Measurements from ENCODE around the gene FAT1.
A peak's percentile ranks its signal among the peaks of the same experiment; 100 is the strongest.

Gene FAT1

GRCh38 chr4:186703510-186703909, 20.1 kb downstream of the FAT1 start:
- no peak overlapping the region for H3K9ac ChIP-seq (ENCODE audit: low read depth, low read length)
- no peak overlapping the region for H3K4me2 ChIP-seq (ENCODE audit: low read length)
- no peak overlapping the region for H3K4me3 ChIP-seq (ENCODE audit: low read length)
- H3K27me3 ChIP-seq (ENCODE audit: control insufficient read depth, insufficient read depth, low read length) = no peaks in the 10 kb centered on the region
- H3K36me3 ChIP-seq (ENCODE audit: insufficient read depth, low read length) = peaks cover 47% of the 10 kb centered on the region
- peaks cover 39% of the 10 kb centered on the region for H3K4me1 ChIP-seq (ENCODE audit: control insufficient read depth, insufficient read depth, low read length)
- H3K9me3 ChIP-seq (replicated peaks; ENCODE audit: low read length) = no peaks in the 10 kb centered on the region

- H3K9ac ChIP-seq (ENCODE audit: low read depth, low read length) = no peak overlapping the region
- H3K27me3 ChIP-seq (ENCODE audit: control insufficient read depth, insufficient read depth, low read length) = no peaks in the 10 kb centered on the region
- H3K4me1 ChIP-seq (ENCODE audit: control insufficient read depth, insufficient read depth, low read length) = peaks cover 39% of the 10 kb centered on the region
- H3K4me2 ChIP-seq (ENCODE audit: low read length) = no peak overlapping the region
- peaks cover 44% of the 10 kb centered on the region for H3K36me3 ChIP-seq (ENCODE audit: insufficient read depth, low read length)
- no peak overlapping the region for H3K4me3 ChIP-seq (ENCODE audit: low read length)
- H3K9me3 ChIP-seq (replicated peaks; ENCODE audit: low read length) = no peaks in the 10 kb centered on the region
Measured at GRCh38 chr4:186702940-186703339, 20.7 kb downstream of the FAT1 start.

- Histone ChIP-seq H3K9me3 (replicated peaks; ENCODE audit: low read length) (no peaks in the 10 kb centered on the region), H3K9ac (ENCODE audit: low read depth, low read length) (no peak overlapping the region), H3K27me3 (ENCODE audit: control insufficient read depth, insufficient read depth, low read length) (no peaks in the 10 kb centered on the region), H3K36me3 (ENCODE audit: insufficient read depth, low read length) (peaks cover 42% of the 10 kb centered on the region), H3K4me3 (ENCODE audit: low read length) (no peak overlapping the region), H3K4me2 (ENCODE audit: low read length) (no peak overlapping the region), H3K4me1 (ENCODE audit: control insufficient read depth, insufficient read depth, low read length) (peaks cover 39% of the 10 kb centered on the region)
Measured at GRCh38 chr4:186702297-186702696, 21.4 kb downstream of the FAT1 start.

DNA sequence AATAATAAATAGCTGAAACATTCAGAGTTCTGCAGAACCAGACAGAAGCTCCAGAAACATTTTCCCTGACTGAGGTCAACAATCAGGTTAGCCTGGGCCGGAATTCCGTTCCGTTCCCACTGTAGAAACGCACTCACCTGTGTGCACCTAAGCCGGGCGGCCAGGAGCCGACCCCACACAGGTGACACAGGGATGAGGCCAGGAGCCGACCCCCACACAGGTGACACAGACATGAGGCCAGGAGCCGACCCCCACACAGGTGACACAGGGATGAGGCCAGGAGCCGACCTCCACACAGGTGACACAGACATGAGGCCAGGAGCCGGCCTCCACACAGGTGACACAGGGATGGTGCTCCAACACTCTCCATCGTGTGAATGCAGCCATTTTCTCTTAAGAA, 21.9 kb downstream of the FAT1 start:
- Histone ChIP-seq H3K9ac (ENCODE audit: low read depth, low read length) (peak overlapping the region; percentile 75), H3K36me3 (ENCODE audit: insufficient read depth, low read length) (peaks cover 37% of the 10 kb centered on the region), H3K4me1 (ENCODE audit: control insufficient read depth, insufficient read depth, low read length) (peaks cover 39% of the 10 kb centered on the region), H3K4me3 (ENCODE audit: low read length) (peak overlapping the region; percentile 51), H3K9me3 (replicated peaks; ENCODE audit: low read length) (no peaks in the 10 kb centered on the region), H3K4me2 (ENCODE audit: low read length) (peak overlapping the region; percentile 78), H3K27me3 (ENCODE audit: control insufficient read depth, insufficient read depth, low read length) (no peaks in the 10 kb centered on the region)

DNA sequence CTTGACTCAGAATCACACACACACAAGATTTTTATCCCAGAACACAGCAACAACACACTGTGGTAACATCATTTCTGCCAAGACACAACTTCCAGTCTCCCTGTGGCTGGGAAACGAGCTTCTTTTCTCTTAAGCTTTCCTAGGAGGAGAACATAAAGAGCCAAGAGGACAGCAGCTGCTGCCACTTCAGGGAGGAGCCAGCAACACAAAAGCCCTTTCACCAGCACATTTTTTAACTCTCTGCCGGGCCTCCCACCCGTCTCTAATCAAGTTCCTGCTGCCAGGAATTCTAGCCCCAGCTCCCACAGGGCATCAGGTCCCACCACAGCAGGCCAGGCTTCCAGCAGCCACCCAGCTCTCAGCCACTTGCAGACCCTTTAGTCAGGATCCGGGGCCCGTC, 22.4 kb downstream of the FAT1 start:
- Histone ChIP-seq H3K27me3 (ENCODE audit: control insufficient read depth, insufficient read depth, low read length) (no peaks in the 10 kb centered on the region), H3K36me3 (ENCODE audit: insufficient read depth, low read length) (peaks cover 31% of the 10 kb centered on the region), H3K4me3 (ENCODE audit: low read length) (peak overlapping the region; percentile 51), H3K4me1 (ENCODE audit: control insufficient read depth, insufficient read depth, low read length) (peaks cover 39% of the 10 kb centered on the region), H3K9me3 (replicated peaks; ENCODE audit: low read length) (no peaks in the 10 kb centered on the region), H3K4me2 (ENCODE audit: low read length) (peak overlapping the region; percentile 78), H3K9ac (ENCODE audit: low read depth, low read length) (peak overlapping the region; percentile 75)

GRCh38 chr4:186700746-186701145, 22.9 kb downstream of the FAT1 start:
- H3K4me3 ChIP-seq (ENCODE audit: low read length) = peak overlapping the region; percentile 51
- H3K36me3 ChIP-seq (ENCODE audit: insufficient read depth, low read length) = peaks cover 27% of the 10 kb centered on the region
- H3K9me3 ChIP-seq (replicated peaks; ENCODE audit: low read length) = no peaks in the 10 kb centered on the region
- no peaks in the 10 kb centered on the region for H3K27me3 ChIP-seq (ENCODE audit: control insufficient read depth, insufficient read depth, low read length)
- H3K4me1 ChIP-seq (ENCODE audit: control insufficient read depth, insufficient read depth, low read length) = peaks cover 39% of the 10 kb centered on the region
- peak overlapping the region; percentile 75 for H3K9ac ChIP-seq (ENCODE audit: low read depth, low read length)
- H3K4me2 ChIP-seq (ENCODE audit: low read length) = peak overlapping the region; percentile 78

GRCh38 chr4:186699881-186700397, 23.7 kb downstream of the FAT1 start:
- peak overlapping the region; percentile 75 for H3K9ac ChIP-seq (ENCODE audit: low read depth, low read length)
- H3K9me3 ChIP-seq (replicated peaks; ENCODE audit: low read length) = no peaks in the 10 kb centered on the region
- no peak overlapping the region for H3K4me3 ChIP-seq (ENCODE audit: low read length)
- H3K4me1 ChIP-seq (ENCODE audit: control insufficient read depth, insufficient read depth, low read length) = peaks cover 43% of the 10 kb centered on the region
- H3K27me3 ChIP-seq (ENCODE audit: control insufficient read depth, insufficient read depth, low read length) = no peaks in the 10 kb centered on the region
- H3K4me2 ChIP-seq (ENCODE audit: low read length) = peak overlapping the region; percentile 78
- H3K36me3 ChIP-seq (ENCODE audit: insufficient read depth, low read length) = peaks cover 21% of the 10 kb centered on the region

DNA sequence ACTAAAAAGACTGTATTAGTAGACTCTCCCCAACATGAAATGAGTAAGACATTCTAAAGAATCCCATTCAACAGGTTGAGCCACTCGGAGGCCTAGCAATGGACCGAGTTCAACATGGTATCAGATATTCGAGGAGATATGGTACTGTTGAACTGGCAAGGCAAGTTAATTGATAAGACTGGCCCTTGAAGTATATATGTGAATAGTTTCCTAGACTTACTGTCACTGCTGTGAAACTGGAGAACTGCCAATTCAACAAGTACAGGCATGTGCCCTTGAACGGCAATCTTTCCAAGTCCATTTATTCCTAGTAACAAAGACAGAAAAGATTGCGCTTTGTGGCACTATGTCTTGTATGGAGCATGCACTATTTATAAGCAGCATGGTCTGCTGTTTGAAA, 24.4 kb downstream of the FAT1 start:
- no peaks in the 10 kb centered on the region for H3K9me3 ChIP-seq (replicated peaks; ENCODE audit: low read length)
- H3K36me3 ChIP-seq (ENCODE audit: insufficient read depth, low read length) = peaks cover 21% of the 10 kb centered on the region

GRCh38 chr4:186698525-186698924, 25.1 kb downstream of the FAT1 start:
- no peaks in the 10 kb centered on the region for H3K27me3 ChIP-seq (ENCODE audit: control insufficient read depth, insufficient read depth, low read length)
- H3K4me3 ChIP-seq (ENCODE audit: low read length) = no peak overlapping the region
- no peak overlapping the region for H3K4me2 ChIP-seq (ENCODE audit: low read length)
- no peaks in the 10 kb centered on the region for H3K9me3 ChIP-seq (replicated peaks; ENCODE audit: low read length)
- peaks cover 18% of the 10 kb centered on the region for H3K36me3 ChIP-seq (ENCODE audit: insufficient read depth, low read length)
- no peak overlapping the region for H3K9ac ChIP-seq (ENCODE audit: low read depth, low read length)
- H3K4me1 ChIP-seq (ENCODE audit: control insufficient read depth, insufficient read depth, low read length) = peaks cover 46% of the 10 kb centered on the region

More for the DNA sequence above, 24.4 kb downstream of the FAT1 start:
- Histone ChIP-seq H3K27me3 (ENCODE audit: control insufficient read depth, insufficient read depth, low read length) (no peaks in the 10 kb centered on the region), H3K4me2 (ENCODE audit: low read length) (no peak overlapping the region), H3K4me1 (ENCODE audit: control insufficient read depth, insufficient read depth, low read length) (peaks cover 43% of the 10 kb centered on the region), H3K9ac (ENCODE audit: low read depth, low read length) (no peak overlapping the region), H3K4me3 (ENCODE audit: low read length) (no peak overlapping the region)

DNA sequence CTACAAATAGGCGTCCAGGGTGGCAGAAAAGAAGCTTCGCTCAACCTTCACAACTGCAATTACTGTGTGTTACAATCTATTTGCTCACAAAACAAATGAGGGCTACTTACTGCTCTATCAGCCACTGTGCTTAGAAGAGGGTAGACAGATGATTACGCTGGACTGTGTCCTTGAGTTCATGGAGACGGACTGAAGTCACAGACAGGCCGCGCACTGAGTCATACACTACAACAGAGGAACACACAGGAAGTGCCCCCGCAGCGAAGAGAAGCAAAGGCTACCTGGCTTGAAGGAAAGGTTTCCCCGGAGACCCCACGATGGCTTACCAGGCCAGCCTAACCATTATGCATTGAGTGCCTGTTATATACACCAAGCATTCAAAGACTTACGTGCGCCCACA, 25.6 kb downstream of the FAT1 start:
- peaks cover 51% of the 10 kb centered on the region for H3K4me1 ChIP-seq (ENCODE audit: control insufficient read depth, insufficient read depth, low read length)
- no peak overlapping the region for H3K4me2 ChIP-seq (ENCODE audit: low read length)
- H3K4me3 ChIP-seq (ENCODE audit: low read length) = no peak overlapping the region
- no peaks in the 10 kb centered on the region for H3K27me3 ChIP-seq (ENCODE audit: control insufficient read depth, insufficient read depth, low read length)
- peaks cover 13% of the 10 kb centered on the region for H3K36me3 ChIP-seq (ENCODE audit: insufficient read depth, low read length)
- no peak overlapping the region for H3K9ac ChIP-seq (ENCODE audit: low read depth, low read length)
- no peaks in the 10 kb centered on the region for H3K9me3 ChIP-seq (replicated peaks; ENCODE audit: low read length)

GRCh38 chr4:186695392-186695791, 28.3 kb downstream of the FAT1 start:
- peaks cover 36% of the 10 kb centered on the region for H3K4me1 ChIP-seq (ENCODE audit: control insufficient read depth, insufficient read depth, low read length)
- H3K4me2 ChIP-seq (ENCODE audit: low read length) = no peak overlapping the region
- peak overlapping the region; percentile 27 for H3K9ac ChIP-seq (ENCODE audit: low read depth, low read length)
- no peaks in the 10 kb centered on the region for H3K27me3 ChIP-seq (ENCODE audit: control insufficient read depth, insufficient read depth, low read length)
- H3K4me3 ChIP-seq (ENCODE audit: low read length) = no peak overlapping the region
- peaks cover 12% of the 10 kb centered on the region for H3K36me3 ChIP-seq (ENCODE audit: insufficient read depth, low read length)
- H3K9me3 ChIP-seq (replicated peaks; ENCODE audit: low read length) = no peaks in the 10 kb centered on the region

GRCh38 chr4:186693894-186694293, 29.8 kb downstream of the FAT1 start:
- peak overlapping the region; percentile 10 for H3K4me3 ChIP-seq (ENCODE audit: low read length)
- H3K27me3 ChIP-seq (ENCODE audit: control insufficient read depth, insufficient read depth, low read length) = no peaks in the 10 kb centered on the region
- H3K4me1 ChIP-seq (ENCODE audit: control insufficient read depth, insufficient read depth, low read length) = peaks cover 26% of the 10 kb centered on the region
- H3K36me3 ChIP-seq (ENCODE audit: insufficient read depth, low read length) = peaks cover 9% of the 10 kb centered on the region
- H3K9me3 ChIP-seq (replicated peaks; ENCODE audit: low read length) = no peaks in the 10 kb centered on the region
- no peak overlapping the region for H3K9ac ChIP-seq (ENCODE audit: low read depth, low read length)
- H3K4me2 ChIP-seq (ENCODE audit: low read length) = peak overlapping the region; percentile 78

Data from skeletal muscle satellite cell (primary cell).